Nucleus accumbens (tissue), 56 donors: Measurements from ENCODE around the gene CHSY1.

Experiments
- DNase-seq, 56 donors: peaks; one replicate each; lab custom pipeline; 2025; lab: John Stamatoyannopoulos, UW

Gene CHSY1

GRCh38 chr15:101141926-101142527 is 109.8 kb downstream of the CHSY1 start:
- DNase-seq, result no peak

- no peak for DNase-seq
Measured at GRCh38 chr15:101140697-101141065, 111.2 kb downstream of the CHSY1 start.

- DNase-seq, result no peak
Measured at GRCh38 chr15:101139986-101140696, 111.7 kb downstream of the CHSY1 start.

GRCh38 chr15:101138913-101139880 is 112.7 kb downstream of the CHSY1 start:
- DNase-seq, result no peak

DNA sequence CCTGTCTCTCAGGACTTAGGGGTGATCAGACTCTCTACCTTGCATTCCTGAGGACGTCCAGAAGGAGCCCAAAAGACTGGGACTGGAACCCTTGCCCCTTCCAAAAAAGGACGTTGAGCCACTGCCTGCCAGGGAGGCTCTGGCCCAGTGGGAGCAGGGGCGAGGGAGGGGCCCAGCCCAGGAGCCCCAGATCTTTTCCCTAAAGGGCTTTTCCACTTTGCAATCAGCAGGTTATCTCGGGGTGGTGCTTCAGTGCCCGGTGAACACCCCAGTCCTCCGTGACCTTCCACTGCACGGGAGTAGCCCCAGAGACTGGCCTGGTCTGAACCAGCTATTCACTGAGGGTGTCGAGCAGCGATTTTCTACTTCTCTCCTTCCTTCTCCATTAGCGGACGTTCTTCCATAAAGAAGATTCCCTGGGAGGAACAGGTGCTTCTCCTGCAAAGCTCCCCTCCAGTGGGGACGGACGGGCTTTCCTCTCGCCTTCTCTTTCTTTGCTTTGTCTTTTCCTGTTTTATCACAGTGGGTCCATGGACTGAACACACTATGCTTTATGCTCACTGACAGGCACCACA is 113.7 kb downstream of the CHSY1 start:
- no peak for DNase-seq

- no peak for DNase-seq
Measured at GRCh38 chr15:101137312-101137940, 114.4 kb downstream of the CHSY1 start.

- no peak for DNase-seq
Measured at GRCh38 chr15:101136381-101137268, 115.2 kb downstream of the CHSY1 start.

- DNase-seq, result no peak
Measured at GRCh38 chr15:101135532-101136166, 116.2 kb downstream of the CHSY1 start.

DNA sequence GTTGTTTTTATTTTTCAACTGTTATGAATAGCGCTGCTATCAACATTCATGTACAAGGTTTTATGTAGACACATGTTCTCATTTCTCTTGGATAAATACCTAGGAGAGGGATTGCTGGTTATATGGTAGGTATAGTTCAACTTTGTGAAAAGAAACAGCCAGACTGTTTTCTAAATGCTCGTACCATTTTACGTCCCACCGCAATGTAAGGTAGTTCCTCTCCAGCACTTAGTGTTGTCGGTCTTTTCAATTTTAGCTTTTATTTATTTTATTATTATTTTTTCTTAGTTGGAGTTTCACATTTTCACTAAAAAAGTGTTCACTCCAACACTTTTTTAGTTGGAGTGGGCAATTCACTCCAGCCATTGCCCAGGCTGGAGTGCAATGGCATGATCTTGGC is 117.1 kb downstream of the CHSY1 start:
- no peak for DNase-seq

DNA sequence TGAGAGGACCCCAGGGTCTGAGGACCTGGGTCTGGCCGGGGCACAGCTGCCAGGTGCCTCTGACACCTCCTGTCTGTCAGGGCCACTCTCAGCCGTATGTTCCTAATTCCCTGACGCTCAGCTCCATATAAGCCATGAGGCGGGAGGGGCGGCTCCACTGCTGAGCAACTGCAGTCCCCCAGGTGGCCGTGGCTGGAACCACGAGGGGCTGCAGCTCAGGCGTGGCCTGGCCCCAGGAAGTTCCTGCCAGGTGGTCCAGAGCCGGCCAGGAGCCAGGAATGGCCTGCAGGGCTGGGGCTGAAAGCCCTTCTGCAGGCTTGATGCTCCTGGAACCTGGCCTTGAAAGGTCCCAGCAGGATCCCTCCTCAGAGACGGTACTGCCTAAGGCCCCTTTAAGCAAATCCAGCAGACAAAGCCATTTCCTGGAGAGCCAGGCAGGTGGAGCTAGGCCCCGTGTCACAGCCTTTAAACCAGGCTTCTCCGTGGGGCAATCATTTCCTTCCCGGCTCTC is 118.0 kb downstream of the CHSY1 start:
- no peak for DNase-seq

DNA sequence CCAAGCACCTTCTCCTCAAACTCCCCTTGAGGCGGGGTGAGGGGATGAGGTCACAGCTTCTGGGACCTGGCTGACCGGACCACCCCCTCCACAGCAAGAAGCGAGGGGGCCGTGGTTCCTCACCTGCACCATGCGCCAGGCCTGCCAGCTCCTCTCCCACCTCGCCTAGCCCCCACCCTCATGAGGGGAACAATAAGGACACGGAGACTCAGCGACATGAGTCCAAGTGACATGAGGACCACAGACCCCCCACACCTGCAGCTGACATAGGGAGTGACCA is 118.7 kb downstream of the CHSY1 start:
- DNase-seq, result no peak

- DNase-seq, result no peak
Measured at GRCh38 chr15:101132390-101133180, 119.3 kb downstream of the CHSY1 start.

GRCh38 chr15:101131489-101132389 is 120.1 kb downstream of the CHSY1 start:
- no peak for DNase-seq

DNA sequence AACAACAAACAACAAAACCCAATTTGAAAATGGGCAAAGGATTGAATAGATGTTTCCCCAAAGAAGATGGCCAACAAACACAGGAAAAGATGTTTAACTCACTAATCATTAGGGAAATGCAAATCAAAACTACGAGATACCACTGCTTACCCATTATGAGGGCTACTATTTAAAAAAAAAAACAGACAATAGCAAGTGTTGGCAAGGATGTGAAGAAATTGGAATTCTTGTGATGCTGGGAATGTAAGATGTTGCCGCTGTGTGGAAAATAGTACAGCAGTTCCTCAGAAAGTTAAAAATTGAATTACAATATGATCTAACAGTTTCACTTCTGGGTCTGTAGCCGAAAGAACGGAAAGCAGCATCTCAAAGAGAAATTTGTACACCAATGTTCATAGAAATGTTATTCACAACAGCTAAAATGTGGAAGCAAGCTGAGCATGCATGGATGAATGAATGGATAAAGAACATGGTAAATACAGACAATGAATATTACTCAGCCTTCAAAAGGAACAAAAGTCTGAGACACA is 121.9 kb downstream of the CHSY1 start:
- no peak for DNase-seq

- no peak for DNase-seq
Measured at GRCh38 chr15:101128221-101129015, 123.4 kb downstream of the CHSY1 start.

- DNase-seq, result peak in 41 of 56 donors; percentile 9 to 77 (median 41)
Measured at GRCh38 chr15:101127506-101128076, 124.3 kb downstream of the CHSY1 start.
